HCT116 (cell line): ENCODE results near the gene TEK. TPM values are rescaled to one million over a fixed set of nuclear protein-coding genes. Genes with fewer than 3 reads are reported as not detected.
"Not testable (repeated sequence)": the region's sequence is repeated elsewhere in the genome, so short reads cannot be mapped to it uniquely, and the experiment has no call there.

Source experiments
- ATAC-seq: fragments of 200-7000 bp; cut with Tn5 transposase; 2 replicates; pipeline ENCODE4 v1.9.1; 2020; ENCODE audit warnings: mild to moderate bottlenecking, moderate library complexity
- BruUV-seq: library from RNA; stranded (reverse); fragments of 400-500 nt; replicated peaks from 2 replicates; lab custom pipeline; 2021; lab: Mats Ljungman, UMichigan
- CTCF ChIA-PET: fragments of 300-600 bp; sonication (Branson Sonifier 250); formaldehyde crosslinking; loops from one replicate; lab custom pipeline; 2021; ENCODE audit warnings: antibody characterized with exemption; lab: Charles Lee
- POLR2A ChIA-PET: fragments of 300-600, 350-600 bp; sonication (Branson Sonifier 250); formaldehyde crosslinking; loops from one replicate; lab custom pipeline; 2021; ENCODE audit warnings: antibody characterized with exemption; lab: Charles Lee
- RAD21 ChIA-PET, 2 experiments: fragments of 300-600 bp; sonication (Branson Sonifier 250); formaldehyde crosslinking; loops; one replicate each; lab custom pipeline; 2023; ENCODE audit warnings: low total read pairs in 2 of 2; ENCODE audit not compliant: uncharacterized antibody in 2 of 2, unreplicated experiment in 2 of 2, low non-redundant PET in 1 of 2; lab: Charles Lee
- DNase-seq: peaks from one replicate; pipeline ENCODE4 v3.0.0-alpha.2; 2010; ENCODE audit warnings: low read depth, low spot score
- H2AFZ ChIP-seq: fragments of 200-600 bp; shearing (Covaris generic), sonication (generic); 2 replicates; pipeline ENCODE4 v1.6.1; 2017; ENCODE audit warnings: low read depth, mixed run types, mixed read lengths, antibody characterized with exemption, low read length; ENCODE audit not compliant: poor library complexity, severe bottlenecking
- H3K27ac ChIP-seq: 2 replicates; pipeline ENCODE4 v1.5.1; 2012; ENCODE audit warnings: low read depth, low read length
- H3K27me3 ChIP-seq: fragments of 200-600 bp; sonication (generic); 2 replicates; pipeline ENCODE4 v1.6.1; 2016; ENCODE audit warnings: mixed run types, low read length, mixed read lengths; ENCODE audit not compliant: insufficient read depth
- H3K36me3 ChIP-seq, 2 experiments: fragments of 200-500 bp in 1 of 2; fragments of 200-600 bp in 1 of 2; sonication (Bioruptor generic) in 1 of 2; sonication (generic) in 1 of 2; 2 replicates each; pipeline versions ENCODE4 v1.5.1 to v1.6.1; 2014 to 2016; ENCODE audit warnings: low read length in 2 of 2, inconsistent platforms in 1 of 2, mixed read lengths in 1 of 2, mixed run types in 1 of 2; ENCODE audit not compliant: insufficient read depth in 2 of 2, control insufficient read depth in 1 of 2
- H3K4me1 ChIP-seq, 2 experiments: fragments of 200-600 bp in 1 of 2; sonication (generic) in 1 of 2; 2 replicates each; pipeline versions ENCODE4 v1.5.1 to v1.6.1; 2012 to 2017; ENCODE audit warnings: low read length in 2 of 2, inconsistent platforms in 1 of 2, mild to moderate bottlenecking in 1 of 2, mixed read lengths in 1 of 2, mixed run types in 1 of 2, moderate library complexity in 1 of 2; ENCODE audit not compliant: insufficient read depth in 2 of 2, control insufficient read depth in 1 of 2
- H3K4me2 ChIP-seq: fragments of 200-600 bp; sonication (generic); 2 replicates; pipeline ENCODE4 v1.6.1; 2017; ENCODE audit warnings: mixed run types, low read length, mixed read lengths
- H3K4me3 ChIP-seq, 2 experiments: fragments of 200-600 bp in 1 of 2; sonication (generic) in 1 of 2; replicated peaks in 1 of 2; 2 replicates each; pipeline ENCODE4 v1.5.1; 2011 to 2016; ENCODE audit warnings: low read length in 2 of 2, control low read depth in 1 of 2, low read depth in 1 of 2, mild to moderate bottlenecking in 1 of 2, mixed read lengths in 1 of 2, mixed run types in 1 of 2
- H3K79me2 ChIP-seq: fragments of 200-600 bp; sonication (generic); 2 replicates; pipeline ENCODE4 v1.6.1; 2017; ENCODE audit warnings: mild to moderate bottlenecking, mixed run types, low read length, moderate library complexity, mixed read lengths; ENCODE audit not compliant: insufficient read depth
- H3K9ac ChIP-seq: fragments of 200-600 bp; sonication (generic); 2 replicates; pipeline ENCODE4 v1.6.1; 2016; ENCODE audit warnings: low read length, mixed read lengths
- H3K9me2 ChIP-seq: fragments of 200-600 bp; sonication (generic), shearing (Covaris generic); 2 replicates; pipeline ENCODE4 v1.6.1; 2017; ENCODE audit warnings: mixed run types, mild to moderate bottlenecking, moderate library complexity; ENCODE audit not compliant: insufficient read depth
- H3K9me3 ChIP-seq, 2 experiments: fragments of 200-500 bp in 1 of 2; fragments of 200-600 bp in 1 of 2; sonication (Bioruptor generic) in 1 of 2; sonication (generic) in 1 of 2; 2 replicates each; pipeline ENCODE4 v1.6.1; 2014 to 2017; ENCODE audit warnings: low read length in 2 of 2, mixed read lengths in 2 of 2, inconsistent platforms in 1 of 2, low read depth in 1 of 2, mild to moderate bottlenecking in 1 of 2, mixed run types in 1 of 2, moderate library complexity in 1 of 2; ENCODE audit not compliant: control insufficient read depth in 1 of 2, insufficient read depth in 1 of 2
- H4K20me1 ChIP-seq: fragments of 200-600 bp; sonication (generic), shearing (Covaris generic); 2 replicates; pipeline ENCODE4 v1.6.1; 2017; ENCODE audit warnings: mixed run types, mild to moderate bottlenecking, moderate library complexity; ENCODE audit not compliant: insufficient read depth
- ATF3 ChIP-seq: IDR thresholded peaks from 2 replicates; pipeline ENCODE4 v1.6.1; 2012
- CBX3 ChIP-seq: IDR thresholded peaks from 2 replicates; pipeline ENCODE4 v1.6.1; 2012; ENCODE audit warnings: low read depth
- ELF1 ChIP-seq: IDR thresholded peaks from 2 replicates; pipeline ENCODE4 v1.6.1; 2012; ENCODE audit warnings: low read depth, borderline replicate concordance
- EZH2phosphoT487 ChIP-seq: fragments of 200-600 bp; IDR thresholded peaks from 2 replicates; pipeline ENCODE4 v1.6.1; 2018; ENCODE audit warnings: antibody characterized with exemption, borderline replicate concordance
- FOSL1 ChIP-seq: IDR thresholded peaks from 2 replicates; pipeline ENCODE4 v1.6.1; 2012; ENCODE audit warnings: low read depth
- POLR2A ChIP-seq: IDR thresholded peaks from 2 replicates; pipeline ENCODE4 v1.7.0; 2011; ENCODE audit warnings: borderline replicate concordance; ENCODE audit not compliant: insufficient read depth, insufficient read length; ENCODE audit errors: extremely low read depth
- REST ChIP-seq: IDR thresholded peaks from 2 replicates; pipeline ENCODE4 v1.6.1; 2012; ENCODE audit warnings: low read depth
- SRF ChIP-seq: IDR thresholded peaks from 2 replicates; pipeline ENCODE4 v1.6.1; 2012; ENCODE audit warnings: low read depth
- intact Hi-C: fragments of 100-400 bp; cut with micrococcal nuclease; formaldehyde crosslinking; loops from 2 replicates; pipeline ENCODE4 v1.10.0; 2022
- total RNA-seq: library from RNA; stranded (reverse); gene quantifications from one replicate; pipeline ENCODE4 v1.2.1, GENCODE V29; 2021; ENCODE audit not compliant: unreplicated experiment

Gene TEK
- total RNA-seq, 1 experiment from 2014 or later: 0.15 TPM

DNA sequence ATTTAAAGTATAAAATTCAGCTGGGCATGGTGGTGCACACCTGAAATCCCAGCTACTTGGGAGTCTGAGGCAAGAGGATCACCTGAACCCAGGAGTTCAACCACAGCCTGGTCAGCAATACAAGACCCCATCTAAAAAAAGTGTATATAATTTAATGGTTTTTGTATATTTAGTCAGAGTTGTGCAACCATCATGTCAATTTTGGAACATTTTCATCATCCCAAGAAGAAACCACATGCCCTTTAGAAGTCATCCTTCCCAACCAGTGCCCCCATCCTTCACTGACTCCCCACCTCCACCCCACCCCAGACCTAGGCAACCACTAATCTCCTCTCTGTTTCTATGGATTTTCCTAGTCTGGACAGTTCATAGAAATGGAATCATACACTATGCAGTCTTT lies 18.8 kb upstream of the TEK start:
- ChIA-PET RAD21 (no interaction called here), POLR2A (no interaction called here), CTCF (no interaction called here)
- H3K4me3 ChIP-seq: no peak overlapping the region
- no peaks in the 10 kb centered on the region for H4K20me1 ChIP-seq
- H3K4me2 ChIP-seq: no peak overlapping the region
- no peaks in the 10 kb centered on the region for H3K79me2 ChIP-seq
- H3K9me3 ChIP-seq: no peaks in the 10 kb centered on the region
- no peak overlapping the region for H3K27ac ChIP-seq
- ATAC-seq: no peak
- H3K4me1 ChIP-seq: peaks cover 0 to 4% of the 10 kb centered on the region in 2 experiments; a peak in 2 of 4 replicates
- no TSS peak for BruUV-seq
- H3K27me3 ChIP-seq: no peaks in the 10 kb centered on the region
- DNase-seq: no peak
- H2AFZ ChIP-seq: no peak overlapping the region
- no peaks in the 10 kb centered on the region for H3K9me2 ChIP-seq
- intact Hi-C loops: no loop called here
- no peaks in the 10 kb centered on the region for H3K36me3 ChIP-seq
- TF ChIP-seq SRF: no peak
- TF ChIP-seq CBX3: no peak
- no peak for TF ChIP-seq FOSL1
- H3K9ac ChIP-seq: no peak overlapping the region

DNA sequence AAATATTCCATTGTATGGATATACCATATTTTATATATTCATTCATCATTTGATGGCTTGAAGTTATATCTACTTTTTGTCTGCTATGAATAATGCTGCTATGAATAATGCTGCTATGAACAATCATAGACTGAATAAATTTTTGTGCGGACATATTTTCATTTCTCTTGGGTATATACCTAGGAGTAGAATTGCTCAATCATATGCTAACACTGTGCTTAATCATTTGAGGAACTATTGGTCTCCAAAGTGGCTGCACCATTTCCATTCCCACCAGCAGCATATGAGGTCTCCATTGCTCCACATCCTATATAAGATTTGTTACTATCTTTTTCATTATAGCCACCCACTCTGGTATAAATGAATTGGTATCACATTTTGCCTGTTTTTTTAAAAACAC lies 18.3 kb upstream of the TEK start:
- intact Hi-C loops: no loop called here
- Histone ChIP-seq H3K4me3 (no peak overlapping the region), H4K20me1 (no peaks in the 10 kb centered on the region), H3K9me2 (no peaks in the 10 kb centered on the region), H3K4me2 (no peak overlapping the region), H3K27ac (no peak overlapping the region), H3K9me3 (no peaks in the 10 kb centered on the region), H3K79me2 (no peaks in the 10 kb centered on the region), H3K9ac (no peak overlapping the region), H2AFZ (no peak overlapping the region), H3K27me3 (no peaks in the 10 kb centered on the region), H3K4me1 (peaks cover 0 to 4% of the 10 kb centered on the region in 2 experiments; a peak in 2 of 4 replicates), H3K36me3 (no peaks in the 10 kb centered on the region)
- POLR2A ChIA-PET: no interaction called here
- RAD21 ChIA-PET: no interaction called here
- CTCF ChIA-PET: no interaction called here
- no peak for DNase-seq
- TF ChIP-seq ATF3 (no peak), ELF1 (no peak), REST (no peak), EZH2phosphoT487 (no peak), POLR2A (no peak)
- ATAC-seq: no peak
- no TSS peak for BruUV-seq

- not testable (repeated sequence) for BruUV-seq
These were observed 16.5 kb upstream of the TEK start for GRCh38 chr9:27092496-27092895.

More at GRCh38 chr9:27092496-27092895, 16.5 kb upstream of the TEK start:
- RAD21 ChIA-PET, H2AFZ ChIP-seq, H3K4me3 ChIP-seq, H3K4me2 ChIP-seq, H3K27me3 ChIP-seq, H3K36me3 ChIP-seq, H3K9me2 ChIP-seq, H3K27ac ChIP-seq, H3K4me1 ChIP-seq, H3K9ac ChIP-seq, H3K79me2 ChIP-seq, DNase-seq, POLR2A ChIA-PET, CTCF ChIA-PET, ATAC-seq, H3K9me3 ChIP-seq, H4K20me1 ChIP-seq, intact Hi-C loops: not testable (repeated sequence)
